Keratinocyte (primary cell): ENCODE results near the gene MRPS22. TPM values are rescaled to one million over a fixed set of nuclear protein-coding genes. Genes with fewer than 3 reads are reported as not detected.
A peak's percentile ranks its signal among the peaks of the same experiment; 100 is the strongest.

Source experiments
- DNase-seq: peaks from one replicate; pipeline ENCODE4 v3.0.0-alpha.2; 2011; ENCODE audit warnings: low read depth, missing footprints, low spot score
- FAIRE-seq: peaks from 2 replicates; lab custom pipeline; 2011; peaks lifted over from hg19 to GRCh38; lab: Jason Lieb, UNC
- H2AFZ ChIP-seq: 2 replicates; pipeline ENCODE4 v1.6.0; 2012; ENCODE audit warnings: low read length, control low read depth, inconsistent platforms; ENCODE audit not compliant: control insufficient read depth
- H3K27ac ChIP-seq: 2 replicates; pipeline ENCODE4 v1.5.1; 2011; ENCODE audit warnings: low read length; ENCODE audit not compliant: control insufficient read depth, insufficient read depth
- H3K27me3 ChIP-seq: 3 replicates; pipeline ENCODE4 v1.6.0; 2011; ENCODE audit warnings: low read length; ENCODE audit not compliant: control insufficient read depth, insufficient read depth; ENCODE audit errors: extremely low read depth
- H3K36me3 ChIP-seq, 2 experiments: 2 replicates in 1 of 2; 3 replicates in 1 of 2; pipeline ENCODE4 v1.5.1; 2011; ENCODE audit warnings: low read length in 2 of 2, mild to moderate bottlenecking in 1 of 2; ENCODE audit not compliant: control insufficient read depth in 2 of 2, insufficient read depth in 2 of 2; ENCODE audit errors: extremely low read depth in 1 of 2
- H3K4me1 ChIP-seq: 3 replicates; pipeline ENCODE4 v1.5.1; 2011; ENCODE audit warnings: low read length; ENCODE audit not compliant: control insufficient read depth, insufficient read depth; ENCODE audit errors: extremely low read depth
- H3K4me2 ChIP-seq: 3 replicates; pipeline ENCODE4 v1.6.0; 2011; ENCODE audit warnings: low read depth, low read length; ENCODE audit not compliant: control insufficient read depth, insufficient read depth; ENCODE audit errors: extremely low read depth
- H3K4me3 ChIP-seq, 3 experiments: fragments of 200-600 bp in 1 of 3; sonication (generic) in 1 of 3; 2 replicates in 2 of 3; 3 replicates in 1 of 3; pipeline ENCODE4 v1.5.1; 2011 to 2016; ENCODE audit warnings: low read length in 3 of 3, mild to moderate bottlenecking in 3 of 3, control low read depth in 2 of 3, inconsistent platforms in 1 of 3, low read depth in 1 of 3, mixed read lengths in 1 of 3, mixed run types in 1 of 3, moderate library complexity in 1 of 3; ENCODE audit not compliant: control insufficient read depth in 2 of 3, insufficient read depth in 2 of 3; ENCODE audit errors: extremely low read depth in 1 of 3
- H3K79me2 ChIP-seq: 2 replicates; pipeline ENCODE4 v1.6.0; 2012; ENCODE audit warnings: low read length; ENCODE audit not compliant: control insufficient read depth, insufficient read depth
- H3K9ac ChIP-seq: 3 replicates; pipeline ENCODE4 v1.6.0; 2011; ENCODE audit warnings: low read length; ENCODE audit not compliant: control insufficient read depth, insufficient read depth; ENCODE audit errors: extremely low read depth
- H3K9me1 ChIP-seq: 3 replicates; pipeline ENCODE4 v1.6.0; 2011; ENCODE audit warnings: low read length; ENCODE audit not compliant: control insufficient read depth, insufficient read depth; ENCODE audit errors: extremely low read depth
- H3K9me3 ChIP-seq: 2 replicates; pipeline ENCODE4 v1.5.1; 2012; ENCODE audit warnings: low read depth, low read length; ENCODE audit not compliant: control insufficient read depth
- H4K20me1 ChIP-seq: 3 replicates; pipeline ENCODE4 v1.6.0; 2011; ENCODE audit warnings: low read length; ENCODE audit not compliant: control insufficient read depth, insufficient read depth; ENCODE audit errors: extremely low read depth
- CTCF ChIP-seq, 3 experiments: IDR thresholded peaks in 1 of 3; conservative IDR thresholded peaks in 1 of 3; optimal IDR thresholded peaks in 1 of 3; 2 replicates in 2 of 3; 3 replicates in 1 of 3; pipeline versions ENCODE3 to v1.5.1; 2011; ENCODE audit warnings: low read length in 3 of 3, mild to moderate bottlenecking in 3 of 3, moderate library complexity in 2 of 3, control low read depth in 1 of 3, inconsistent platforms in 1 of 3; ENCODE audit not compliant: insufficient read depth in 2 of 3; ENCODE audit errors: extremely low read depth in 1 of 3
- EZH2 ChIP-seq: IDR thresholded peaks from one replicate; pipeline ENCODE4 v1.6.1; 2012; ENCODE audit warnings: inconsistent platforms, mild to moderate bottlenecking, low read length, moderate library complexity
- dilution Hi-C: fragments of 300-500 bp; cut with MboI; formaldehyde crosslinking; loops from one replicate; pipeline ENCODE4 v1.7.0; 2020; ENCODE audit warnings: low sequenced_read_pairs; ENCODE audit not compliant: extremely low pct_ligation_motif_present
- polyA plus RNA-seq, 5 experiments: library from polyadenylated mRNA; depleted of rRNA in 3 of 5; stranded (reverse) in 3 of 5; stranded (forward) in 1 of 5; unstranded in 1 of 5; fragments of >200 nt; gene quantifications; 1 replicate in 1 of 5; 2 replicates in 3 of 5; 3 replicates in 1 of 5; pipeline versions ENCODE4 v1.2.1 to v1.2.3, GENCODE V29; 2011 to 2012; ENCODE audit warnings: missing spikeins in 2 of 5, low read depth in 1 of 5, low replicate concordance in 1 of 5

MRPS22 gene
- polyA plus RNA-seq, 1 donor (not counting 4 experiments of a cell fraction or from before 2014, with no cell fraction given), result 91.9 TPM

- TF ChIP-seq EZH2, result no peak
- no peak for TF ChIP-seq CTCF (optimal IDR thresholded peaks at IDR 0.05 in 1 of 3, IDR thresholded peaks at IDR 0.05 in 1 of 3, conservative IDR thresholded peaks at IDR 0.05 in 1 of 3; ENCODE audit: extremely low read depth in 1 of 3, insufficient read depth in 2 of 3, low read length in 3 of 3)
- dilution Hi-C loops, result loop anchor here (25.0 kb wide), 2 partner anchors 200 to 375 kb away; partner anchors contain the start of genes FOXL2 and FOXL2NB
- Histone ChIP-seq H3K27me3 (peaks cover 3% of the 10 kb centered on the region), H3K9me3 (no peaks in the 10 kb centered on the region), H3K27ac (no peak overlapping the region), H3K9ac (no peak overlapping the region), H3K9me1 (no peaks in the 10 kb centered on the region), H3K79me2 (no peaks in the 10 kb centered on the region), H3K4me3 (no peak overlapping the region), H4K20me1 (no peaks in the 10 kb centered on the region), H3K4me2 (no peak overlapping the region), H3K36me3 (no peaks in the 10 kb centered on the region), H3K4me1 (peaks cover 21% of the 10 kb centered on the region), H2AFZ (no peak overlapping the region)
- DNase-seq (no peak), FAIRE-seq (no peak)
Observed at GRCh38 chr3:139312416-139312815, 31.4 kb upstream of the MRPS22 start.

- no peak for TF ChIP-seq EZH2
- TF ChIP-seq CTCF (optimal IDR thresholded peaks at IDR 0.05 in 1 of 3, IDR thresholded peaks at IDR 0.05 in 1 of 3, conservative IDR thresholded peaks at IDR 0.05 in 1 of 3; ENCODE audit: extremely low read depth in 1 of 3, insufficient read depth in 2 of 3, low read length in 3 of 3), result no peak
- Histone ChIP-seq H3K4me1 (peaks cover 25% of the 10 kb centered on the region), H3K27ac (no peak overlapping the region), H3K4me2 (no peak overlapping the region), H3K9ac (no peak overlapping the region), H3K79me2 (no peaks in the 10 kb centered on the region), H3K4me3 (no peak overlapping the region), H3K9me1 (no peaks in the 10 kb centered on the region), H4K20me1 (no peaks in the 10 kb centered on the region), H2AFZ (peak overlapping the region; percentile 27), H3K27me3 (peaks cover 3% of the 10 kb centered on the region), H3K9me3 (no peaks in the 10 kb centered on the region), H3K36me3 (no peaks in the 10 kb centered on the region)
- DNase-seq (no peak), FAIRE-seq (peak; percentile 62)
- dilution Hi-C loops, result loop anchor here (25.0 kb wide), 2 partner anchors 201 to 376 kb away; partner anchors contain the start of genes FOXL2 and FOXL2NB
Observed at GRCh38 chr3:139312959-139313358, 30.9 kb upstream of the MRPS22 start.
